Measurements from ENCODE around the gene CUX1.

DNA sequence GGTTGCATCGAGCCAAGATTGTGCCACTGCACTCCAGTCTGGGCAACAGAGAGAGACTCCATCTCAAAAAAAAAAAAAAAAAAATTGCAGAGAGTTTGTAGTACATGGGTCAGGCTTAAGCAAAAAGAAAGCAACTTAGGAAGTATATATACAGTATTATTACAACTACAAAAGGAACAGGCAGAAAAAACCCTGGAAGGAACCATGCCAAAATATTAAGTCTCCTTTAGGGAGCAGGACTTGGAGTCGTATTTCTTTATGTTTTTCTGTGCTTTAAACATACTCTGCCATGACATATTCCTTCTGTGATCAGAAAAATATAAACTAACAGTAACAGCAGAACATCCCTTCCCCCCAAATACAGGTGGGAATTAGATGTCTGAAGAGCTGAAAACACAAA lies 144.4 kb downstream of the CUX1 start:
- no peak for TF ChIP-seq POLR2A (IDR thresholded peaks at IDR 0.05)
- TF ChIP-seq, protein P1, sequence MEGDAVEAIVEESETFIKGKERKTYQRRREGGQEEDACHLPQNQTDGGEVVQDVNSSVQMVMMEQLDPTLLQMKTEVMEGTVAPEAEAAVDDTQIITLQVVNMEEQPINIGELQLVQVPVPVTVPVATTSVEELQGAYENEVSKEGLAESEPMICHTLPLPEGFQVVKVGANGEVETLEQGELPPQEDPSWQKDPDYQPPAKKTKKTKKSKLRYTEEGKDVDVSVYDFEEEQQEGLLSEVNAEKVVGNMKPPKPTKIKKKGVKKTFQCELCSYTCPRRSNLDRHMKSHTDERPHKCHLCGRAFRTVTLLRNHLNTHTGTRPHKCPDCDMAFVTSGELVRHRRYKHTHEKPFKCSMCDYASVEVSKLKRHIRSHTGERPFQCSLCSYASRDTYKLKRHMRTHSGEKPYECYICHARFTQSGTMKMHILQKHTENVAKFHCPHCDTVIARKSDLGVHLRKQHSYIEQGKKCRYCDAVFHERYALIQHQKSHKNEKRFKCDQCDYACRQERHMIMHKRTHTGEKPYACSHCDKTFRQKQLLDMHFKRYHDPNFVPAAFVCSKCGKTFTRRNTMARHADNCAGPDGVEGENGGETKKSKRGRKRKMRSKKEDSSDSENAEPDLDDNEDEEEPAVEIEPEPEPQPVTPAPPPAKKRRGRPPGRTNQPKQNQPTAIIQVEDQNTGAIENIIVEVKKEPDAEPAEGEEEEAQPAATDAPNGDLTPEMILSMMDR (IDR thresholded peaks at IDR 0.05) = no peak

Data from uterus (tissue), 2 donors.